Endothelial cell (in vitro differentiated cells): ENCODE data around the gene MXRA8. TPM values are rescaled to one million over a fixed set of nuclear protein-coding genes. Genes with fewer than 3 reads are reported as not detected.
A peak's percentile ranks its signal among the peaks of the same experiment; 100 is the strongest.

Experiments used
- DNase-seq: peaks from one replicate; pipeline ENCODE4 v3.0.0; 2021; ENCODE audit warnings: low spot score
- H3K27ac Mint-ChIP-seq: one replicate; pipeline ENCODE4 v1.8.0; 2021; ENCODE audit warnings: mixed read lengths, inconsistent platforms; ENCODE audit not compliant: unreplicated experiment
- H3K27me3 Mint-ChIP-seq: one replicate; pipeline ENCODE4 v1.8.0; 2021; ENCODE audit warnings: mild to moderate bottlenecking, moderate library complexity, mixed read lengths, inconsistent platforms; ENCODE audit not compliant: unreplicated experiment
- H3K36me3 Mint-ChIP-seq: one replicate; pipeline ENCODE4 v1.8.0; 2021; ENCODE audit warnings: mild to moderate bottlenecking, low read depth, mixed read lengths, inconsistent platforms; ENCODE audit not compliant: unreplicated experiment
- H3K4me1 Mint-ChIP-seq: one replicate; pipeline ENCODE4 v1.8.0; 2021; ENCODE audit warnings: mild to moderate bottlenecking, mixed read lengths, inconsistent platforms; ENCODE audit not compliant: unreplicated experiment
- H3K4me3 Mint-ChIP-seq: one replicate; pipeline ENCODE4 v1.8.0; 2021; ENCODE audit warnings: mild to moderate bottlenecking, mixed read lengths, inconsistent platforms; ENCODE audit not compliant: unreplicated experiment
- H3K9me3 Mint-ChIP-seq: one replicate; pipeline ENCODE4 v1.8.0; 2021; ENCODE audit warnings: mixed read lengths, inconsistent platforms; ENCODE audit not compliant: unreplicated experiment
- total RNA-seq: library from RNA; stranded (reverse); fragmentation: NEBNext Ultra II Directional; extraction: Animal tissue kit (Norgen Biotek cat#: 25700); gene quantifications from one replicate; pipeline ENCODE4 v1.2.1, GENCODE V29; 2021; ENCODE audit not compliant: unreplicated experiment
- TF ChIP-seq, protein P1 (sequence below): fragments of 200-600 bp; sonication (generic); IDR thresholded peaks from one replicate; pipeline ENCODE4 v1.5.0; 2021; ENCODE audit warnings: antibody characterized with exemption; ENCODE audit not compliant: unreplicated experiment

MXRA8 gene
- total RNA-seq, 1 donor from 2014 or later, result 0.64 TPM

DNA sequence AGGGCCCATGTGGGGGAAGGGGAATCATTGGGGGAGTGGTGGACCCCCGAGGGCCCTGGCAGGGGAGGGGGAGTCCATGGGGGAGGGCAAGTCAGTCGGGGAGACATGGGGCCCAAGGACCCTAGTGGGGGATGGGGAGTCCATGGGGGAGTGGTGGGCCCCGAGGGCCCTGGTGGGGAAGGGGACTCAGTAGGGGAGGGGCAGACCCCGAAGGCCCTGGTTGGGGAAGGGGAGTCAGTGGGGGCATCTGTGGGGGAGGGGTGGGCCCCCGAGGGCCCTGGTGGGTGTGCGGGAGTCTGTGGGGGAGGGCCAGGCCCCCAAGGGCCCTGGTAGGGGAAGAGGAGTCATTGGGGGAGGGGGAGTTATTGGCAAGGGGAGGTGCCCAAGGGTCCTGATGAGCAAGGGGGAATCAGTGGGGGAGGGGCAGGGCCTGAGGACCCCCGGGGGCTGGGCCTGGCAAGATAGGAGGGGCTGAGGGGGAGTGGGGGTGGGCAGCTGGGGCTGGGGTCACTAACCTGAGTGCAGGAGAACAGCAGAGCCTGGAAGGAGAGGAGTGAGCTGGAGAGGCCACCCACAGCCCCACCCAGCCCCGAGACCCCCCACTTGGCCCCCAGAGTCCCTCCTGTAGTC lies 2.1 kb downstream of the MXRA8 start:
- H3K27ac Mint-ChIP-seq, result no peak overlapping the region
- peaks cover 6% of the 10 kb centered on the region for H3K36me3 Mint-ChIP-seq
- no peaks in the 10 kb centered on the region for H3K9me3 Mint-ChIP-seq
- H3K27me3 Mint-ChIP-seq, result peaks cover 29% of the 10 kb centered on the region
- H3K4me1 Mint-ChIP-seq, result peaks cover 4% of the 10 kb centered on the region
- TF ChIP-seq, protein P1, sequence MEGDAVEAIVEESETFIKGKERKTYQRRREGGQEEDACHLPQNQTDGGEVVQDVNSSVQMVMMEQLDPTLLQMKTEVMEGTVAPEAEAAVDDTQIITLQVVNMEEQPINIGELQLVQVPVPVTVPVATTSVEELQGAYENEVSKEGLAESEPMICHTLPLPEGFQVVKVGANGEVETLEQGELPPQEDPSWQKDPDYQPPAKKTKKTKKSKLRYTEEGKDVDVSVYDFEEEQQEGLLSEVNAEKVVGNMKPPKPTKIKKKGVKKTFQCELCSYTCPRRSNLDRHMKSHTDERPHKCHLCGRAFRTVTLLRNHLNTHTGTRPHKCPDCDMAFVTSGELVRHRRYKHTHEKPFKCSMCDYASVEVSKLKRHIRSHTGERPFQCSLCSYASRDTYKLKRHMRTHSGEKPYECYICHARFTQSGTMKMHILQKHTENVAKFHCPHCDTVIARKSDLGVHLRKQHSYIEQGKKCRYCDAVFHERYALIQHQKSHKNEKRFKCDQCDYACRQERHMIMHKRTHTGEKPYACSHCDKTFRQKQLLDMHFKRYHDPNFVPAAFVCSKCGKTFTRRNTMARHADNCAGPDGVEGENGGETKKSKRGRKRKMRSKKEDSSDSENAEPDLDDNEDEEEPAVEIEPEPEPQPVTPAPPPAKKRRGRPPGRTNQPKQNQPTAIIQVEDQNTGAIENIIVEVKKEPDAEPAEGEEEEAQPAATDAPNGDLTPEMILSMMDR, result no peak
- no peak overlapping the region for H3K4me3 Mint-ChIP-seq
- DNase-seq, result no peak

DNA sequence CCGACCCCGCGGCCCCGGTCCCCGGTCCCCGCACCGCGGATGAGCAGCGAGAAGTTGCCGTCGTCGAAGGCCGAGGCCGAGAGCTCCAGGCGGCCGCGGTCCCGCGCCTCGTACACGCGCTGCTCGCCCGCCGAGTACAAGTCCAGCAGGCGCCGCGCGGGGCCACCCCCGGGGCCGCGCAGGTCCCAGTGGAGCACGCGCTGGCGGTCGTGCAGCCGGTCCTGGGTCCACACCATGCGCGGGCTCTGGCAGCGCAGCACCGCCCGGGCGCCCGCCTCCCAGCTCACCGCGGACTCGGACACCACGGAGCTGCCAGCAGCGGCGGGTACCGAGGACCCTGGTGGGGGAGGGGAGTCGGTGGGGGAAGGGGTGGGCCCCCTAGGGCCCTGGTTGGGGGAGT lies 2.9 kb downstream of the MXRA8 start:
- Mint-ChIP-seq H3K36me3 (peaks cover 6% of the 10 kb centered on the region), H3K27me3 (peaks cover 24% of the 10 kb centered on the region), H3K27ac (no peak overlapping the region), H3K9me3 (no peaks in the 10 kb centered on the region), H3K4me3 (no peak overlapping the region), H3K4me1 (peaks cover 4% of the 10 kb centered on the region)
- peak; percentile 44 for DNase-seq
- TF ChIP-seq, protein P1, result no peak

DNA sequence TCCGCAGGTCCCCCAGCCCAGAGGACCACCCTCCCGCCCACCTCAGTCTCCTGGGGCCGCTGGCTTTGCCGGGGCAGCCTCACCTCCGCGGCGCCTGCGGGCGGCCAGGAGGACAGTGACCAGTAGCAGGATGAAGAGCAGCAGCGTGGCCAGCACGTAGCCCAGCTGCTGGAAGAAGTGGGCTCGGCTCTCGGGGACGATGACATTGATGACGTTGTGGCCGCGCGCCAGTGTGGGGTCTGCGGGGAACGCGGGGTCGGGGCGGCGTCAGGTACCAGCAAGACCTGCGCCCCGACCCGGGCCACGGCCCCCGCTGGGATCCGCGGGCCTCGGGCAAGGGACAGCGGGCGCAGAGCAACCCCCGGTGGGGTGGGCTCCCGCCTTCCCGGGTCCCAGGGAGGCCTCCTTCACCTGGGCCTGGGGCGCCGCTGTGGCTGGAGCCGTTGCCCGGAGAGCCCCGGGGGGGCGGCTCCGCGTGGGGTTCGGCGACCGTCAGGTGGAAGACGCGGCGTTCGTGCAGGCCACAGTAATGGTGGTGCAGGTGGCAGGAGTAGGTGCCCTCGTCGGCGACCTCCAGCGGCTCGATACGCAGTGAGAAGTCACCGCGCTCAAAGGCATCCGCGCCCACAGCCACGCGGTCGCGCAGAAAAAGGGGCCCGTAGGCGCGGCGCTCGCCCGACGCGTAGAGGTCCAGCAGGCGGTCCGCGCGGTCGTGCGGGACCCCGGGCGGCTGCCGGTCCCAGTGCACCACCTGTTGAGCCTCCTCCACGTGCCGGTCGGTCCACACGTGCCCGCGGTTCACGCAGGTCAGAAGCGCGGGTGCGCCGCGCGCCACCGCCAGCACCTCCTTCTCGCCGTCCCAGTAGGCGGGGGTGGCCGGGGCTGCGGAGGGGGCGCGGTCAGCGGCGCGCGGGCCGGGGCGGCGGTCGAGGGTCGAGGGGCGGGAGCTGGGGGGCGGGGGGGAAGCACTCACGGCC lies 3.8 kb downstream of the MXRA8 start:
- Mint-ChIP-seq H3K4me1 (peaks cover 4% of the 10 kb centered on the region), H3K4me3 (peak overlapping the region; percentile 71), H3K27me3 (peaks cover 24% of the 10 kb centered on the region), H3K27ac (no peak overlapping the region), H3K9me3 (no peaks in the 10 kb centered on the region), H3K36me3 (peaks cover 6% of the 10 kb centered on the region)
- TF ChIP-seq, protein P1, result no peak
- DNase-seq, result no peak

DNA sequence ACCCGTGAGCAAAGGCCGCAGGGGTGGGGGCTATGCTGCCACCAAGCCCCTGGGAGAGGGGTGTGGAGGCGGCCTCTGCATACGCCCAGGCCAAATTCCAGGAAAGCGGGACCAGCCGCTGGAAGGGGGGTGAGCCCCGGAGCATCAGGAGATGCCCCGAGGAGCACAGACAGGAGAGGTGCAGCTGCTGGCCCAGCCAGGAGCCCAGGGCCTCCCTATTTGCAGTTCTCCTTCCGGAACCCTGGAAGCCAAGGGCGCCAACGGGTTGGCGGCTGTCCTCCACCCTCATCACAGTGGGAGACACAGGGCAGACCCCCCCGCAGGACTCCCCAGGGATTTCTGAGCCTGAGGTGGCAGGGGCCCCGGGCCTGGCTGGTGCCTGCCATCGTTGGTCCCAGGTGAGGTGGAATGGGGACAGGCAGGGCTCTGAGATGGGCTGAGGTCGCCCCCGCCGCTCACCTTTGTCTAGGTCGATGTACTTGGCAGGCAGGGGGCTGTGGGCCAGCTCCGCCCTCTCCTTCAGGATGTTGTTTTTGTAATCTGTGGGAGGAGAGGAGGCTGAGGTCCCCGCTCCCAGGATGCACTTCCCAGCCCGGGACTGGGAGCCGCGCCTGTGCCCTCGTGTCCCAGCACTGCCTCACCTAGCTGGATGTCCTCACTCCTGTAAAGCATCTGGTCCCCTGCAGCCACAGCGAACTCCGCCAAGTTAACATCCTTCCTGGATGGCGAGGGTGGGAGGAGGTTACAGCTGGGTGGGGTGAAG lies 4.8 kb downstream of the MXRA8 start:
- DNase-seq, result no peak
- Mint-ChIP-seq H3K27ac (no peak overlapping the region), H3K36me3 (peaks cover 6% of the 10 kb centered on the region), H3K4me1 (peaks cover 4% of the 10 kb centered on the region), H3K9me3 (no peaks in the 10 kb centered on the region), H3K4me3 (no peak overlapping the region), H3K27me3 (peaks cover 21% of the 10 kb centered on the region)
- TF ChIP-seq, protein P1, result no peak
